Endodermal cell (in vitro differentiated cells): ENCODE measurements around the gene PPDPF. TPM values are rescaled to one million over a fixed set of nuclear protein-coding genes. Genes with fewer than 3 reads are reported as not detected.

Source experiments
- DNase-seq: peaks from one replicate; pipeline ENCODE4 v3.0.0-alpha.2; 2017
- H3K27ac ChIP-seq: 2 replicates; pipeline ENCODE4 v1.5.1; 2013; ENCODE audit warnings: mild to moderate bottlenecking, low read depth, low read length, moderate library complexity
- H3K27me3 ChIP-seq: 2 replicates; pipeline ENCODE4 v1.6.1; 2013; ENCODE audit warnings: mild to moderate bottlenecking, low read length, moderate library complexity; ENCODE audit not compliant: insufficient read depth, control insufficient read depth, poor library complexity, severe bottlenecking
- H3K36me3 ChIP-seq: 2 replicates; pipeline ENCODE4 v1.7.0; 2013; ENCODE audit warnings: mild to moderate bottlenecking, low read length, moderate library complexity; ENCODE audit not compliant: control insufficient read depth, insufficient read depth
- H3K4me1 ChIP-seq: one replicate; pipeline ENCODE4 v1.7.0; 2013; ENCODE audit warnings: low read length; ENCODE audit not compliant: control insufficient read depth, insufficient read depth
- H3K4me3 ChIP-seq: 2 replicates; pipeline ENCODE4 v1.5.1; 2013; ENCODE audit warnings: mild to moderate bottlenecking, low read length, moderate library complexity
- H3K9ac ChIP-seq: 2 replicates; pipeline ENCODE4 v1.6.1; 2013; ENCODE audit warnings: mild to moderate bottlenecking, low read length, moderate library complexity; ENCODE audit not compliant: poor library complexity, severe bottlenecking; ENCODE audit errors: extremely low read depth
- H3K9me3 ChIP-seq: 2 replicates; pipeline ENCODE4 v1.6.1; 2013; ENCODE audit warnings: mild to moderate bottlenecking, low read length, moderate library complexity; ENCODE audit not compliant: control insufficient read depth
- H3K27ac Mint-ChIP-seq: 2 replicates; pipeline ENCODE4 v1.8.0; 2020; ENCODE audit warnings: mixed read lengths
- H3K27me3 Mint-ChIP-seq: 2 replicates; pipeline ENCODE4 v1.8.0; 2021; ENCODE audit warnings: mild to moderate bottlenecking, mixed read lengths; ENCODE audit not compliant: insufficient read depth
- H3K36me3 Mint-ChIP-seq: 2 replicates; pipeline ENCODE4 v1.8.0; 2020; ENCODE audit warnings: low read depth, mixed read lengths
- H3K4me1 Mint-ChIP-seq: 2 replicates; pipeline ENCODE4 v1.8.0; 2020; ENCODE audit warnings: mixed read lengths
- H3K4me3 Mint-ChIP-seq: 2 replicates; pipeline ENCODE4 v1.8.0; 2020; ENCODE audit warnings: mild to moderate bottlenecking, moderate library complexity, mixed read lengths
- H3K9me3 Mint-ChIP-seq: 2 replicates; pipeline ENCODE4 v1.8.0; 2020; ENCODE audit warnings: mild to moderate bottlenecking, mixed read lengths
- CTCF ChIP-seq: fragments of 200-600 bp; sonication (generic); conservative IDR thresholded peaks from 2 replicates; pipeline ENCODE4 v1.5.0; 2021; ENCODE audit warnings: antibody characterized with exemption, mild to moderate bottlenecking
- WGBS, 2 experiments: methylation state at CpG; one replicate each; pipeline versions ENCODE4 v1.1.5 to v1.1.7; 2013; ENCODE audit warnings: missing lambda C conversion rate in 2 of 2, mixed read lengths in 1 of 2; ENCODE audit not compliant: insufficient coverage in 1 of 2, insufficient read length in 1 of 2; 5-methylcytosine and 5-hydroxymethylcytosine counted together
- total RNA-seq, 2 donors: library from RNA; stranded (reverse); fragmentation: NEBNext Ultra II Directional in 1 of 2; extraction: Animal tissue kit (Norgen Biotek cat#: 25700) in 1 of 2; gene quantifications; 2 replicates in 1 of 2; 3 replicates in 1 of 2; pipeline ENCODE4 v1.2.1, GENCODE V29; 2021

The PPDPF gene
- total RNA-seq, 2 donors from 2014 or later = 247 to 296 TPM

DNA sequence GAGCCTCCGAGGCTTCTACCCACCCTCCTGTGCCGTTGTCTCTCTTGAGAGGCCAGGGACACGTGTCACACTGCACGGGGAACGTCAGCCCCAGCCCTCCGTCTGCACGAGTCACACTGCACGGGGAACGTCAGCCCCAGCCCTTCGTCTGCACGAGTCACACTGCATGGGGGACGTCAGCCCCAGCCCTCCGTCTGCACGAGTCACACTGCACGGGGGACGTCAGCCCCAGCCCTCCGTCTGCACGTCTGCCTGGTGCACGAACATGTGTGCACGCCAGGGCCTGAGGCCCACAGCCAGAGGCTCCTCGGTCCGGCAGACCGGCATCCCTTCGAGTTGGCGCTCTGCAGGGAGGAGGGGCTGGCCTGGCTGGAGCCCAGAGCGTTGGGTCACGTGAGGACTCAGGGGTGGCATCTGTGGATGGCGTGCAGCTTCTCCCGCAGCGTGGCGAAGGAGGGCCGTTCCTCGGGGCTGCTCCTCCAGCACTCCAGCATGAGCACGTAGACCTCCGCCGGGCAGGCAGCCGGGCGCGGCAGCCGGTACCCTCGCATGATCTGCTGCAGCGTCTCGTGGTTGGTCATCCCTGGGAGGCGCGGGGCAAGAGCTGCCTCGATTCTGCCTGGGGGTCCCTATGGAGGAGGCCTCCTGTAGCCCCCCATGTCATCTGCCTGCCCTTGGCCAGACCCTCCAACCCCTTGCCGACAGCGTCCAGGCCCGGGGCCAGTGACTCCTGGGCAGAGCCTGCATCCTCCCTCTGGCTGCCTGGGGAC lies 20.0 kb downstream of the PPDPF start:
- Mint-ChIP-seq H3K9me3 (no peaks in the 10 kb centered on the region), H3K27ac (no peak overlapping the region), H3K4me1 (peaks cover 5% of the 10 kb centered on the region), H3K4me3 (no peak overlapping the region), H3K36me3 (no peaks in the 10 kb centered on the region), H3K27me3 (no peaks in the 10 kb centered on the region)
- no peak for DNase-seq
- Histone ChIP-seq H3K9ac (no peak overlapping the region), H3K36me3 (no peaks in the 10 kb centered on the region), H3K4me3 (no peak overlapping the region), H3K9me3 (no peaks in the 10 kb centered on the region), H3K4me1 (no peaks in the 10 kb centered on the region), H3K27ac (no peak overlapping the region), H3K27me3 (no peaks in the 10 kb centered on the region)
- 88 to 91% methylated on average over 38 to 49 of the region's 49 CpGs for WGBS, 2 experiments
- TF ChIP-seq CTCF = no peak

GRCh38 chr20:63541371-63541770 lies 20.8 kb downstream of the PPDPF start:
- Mint-ChIP-seq H3K4me3 (no peak overlapping the region), H3K36me3 (no peaks in the 10 kb centered on the region), H3K4me1 (peaks cover 7% of the 10 kb centered on the region), H3K27ac (no peak overlapping the region), H3K9me3 (no peaks in the 10 kb centered on the region), H3K27me3 (no peaks in the 10 kb centered on the region)
- no peaks in the 10 kb centered on the region for H3K36me3 ChIP-seq
- TF ChIP-seq CTCF = no peak
- H3K4me1 ChIP-seq = no peaks in the 10 kb centered on the region
- no peak overlapping the region for H3K9ac ChIP-seq
- H3K27ac ChIP-seq = no peak overlapping the region
- DNase-seq = no peak
- no peak overlapping the region for H3K4me3 ChIP-seq
- no peaks in the 10 kb centered on the region for H3K9me3 ChIP-seq
- H3K27me3 ChIP-seq = no peaks in the 10 kb centered on the region
- 91 to 98% methylated on average over 14 to 28 of the region's 28 CpGs for WGBS, 2 experiments

GRCh38 chr20:63542031-63542559 lies 21.5 kb downstream of the PPDPF start:
- H3K27me3 ChIP-seq = no peaks in the 10 kb centered on the region
- WGBS, 2 experiments = 88 to 93% methylated on average over 31 to 36 of the region's 36 CpGs
- no peak for DNase-seq
- H3K36me3 ChIP-seq = no peaks in the 10 kb centered on the region
- no peak overlapping the region for H3K4me3 ChIP-seq
- Mint-ChIP-seq H3K36me3 (no peaks in the 10 kb centered on the region), H3K27me3 (no peaks in the 10 kb centered on the region), H3K9me3 (no peaks in the 10 kb centered on the region), H3K4me1 (peaks cover 7% of the 10 kb centered on the region), H3K27ac (no peak overlapping the region), H3K4me3 (no peak overlapping the region)
- H3K4me1 ChIP-seq = no peaks in the 10 kb centered on the region
- no peaks in the 10 kb centered on the region for H3K9me3 ChIP-seq
- no peak for TF ChIP-seq CTCF
- no peak overlapping the region for H3K9ac ChIP-seq
- no peak overlapping the region for H3K27ac ChIP-seq
